HepG2 (cell line): ENCODE measurements around the gene KLF16. TPM values are rescaled to one million over a fixed set of nuclear protein-coding genes. Genes with fewer than 3 reads are reported as not detected.

Experiments used
- ATF2 ChIP-seq: sonication (generic); formaldehyde crosslinking; IDR thresholded peaks from 2 replicates; pipeline ENCODE4 v1.4.0; 2020; ENCODE audit warnings: missing genetic modification reagents
- BCLAF1 ChIP-seq: fragments of 450-650 bp; IDR thresholded peaks from 2 replicates; pipeline ENCODE4 v1.6.1; 2017; ENCODE audit warnings: mild to moderate bottlenecking
- CERS6 ChIP-seq: sonication (generic); formaldehyde crosslinking; IDR thresholded peaks from 2 replicates; pipeline ENCODE4 v1.5.0; 2020; ENCODE audit warnings: missing genetic modification reagents
- MEIS1 ChIP-seq: sonication (generic); formaldehyde crosslinking; IDR thresholded peaks from 2 replicates; pipeline ENCODE4 v1.9.0; 2021; ENCODE audit warnings: mild to moderate bottlenecking, missing genetic modification reagents, moderate library complexity, borderline replicate concordance
- MLLT10 ChIP-seq: sonication (generic); formaldehyde crosslinking; IDR thresholded peaks from 2 replicates; pipeline ENCODE4 v1.4.0; 2020; ENCODE audit warnings: missing genetic modification reagents
- RBM39 ChIP-seq: fragments of 200-400 bp; formaldehyde crosslinking; IDR thresholded peaks from one replicate; pipeline ENCODE4 v1.6.1; 2018; ENCODE audit warnings: antibody characterized with exemption, mild to moderate bottlenecking, low read depth, low read length; ENCODE audit not compliant: poor library complexity, severe bottlenecking
- RFX3 ChIP-seq: IDR thresholded peaks from 2 replicates; pipeline ENCODE4 v1.6.1; 2016; ENCODE audit warnings: missing biosample characterization, missing genetic modification reagents
- SMAD9 ChIP-seq: sonication (generic); formaldehyde crosslinking; IDR thresholded peaks from 2 replicates; pipeline ENCODE4 v1.5.1; 2020; ENCODE audit warnings: mild to moderate bottlenecking, missing genetic modification reagents
- TBP ChIP-seq: sonication (generic); formaldehyde crosslinking; IDR thresholded peaks from 2 replicates; pipeline ENCODE4 v1.5.0; 2020; ENCODE audit warnings: missing genetic modification reagents
- TERF1 ChIP-seq: sonication (generic); formaldehyde crosslinking; IDR thresholded peaks from 2 replicates; pipeline ENCODE4 v1.8.0; 2022; ENCODE audit warnings: mild to moderate bottlenecking, missing genetic modification reagents, moderate library complexity
- ZEB1 ChIP-seq: IDR thresholded peaks from 2 replicates; pipeline ENCODE4 v1.6.1; 2012; ENCODE audit warnings: mild to moderate bottlenecking, low read depth, inconsistent platforms; ENCODE audit not compliant: insufficient replicate concordance
- ZNF138 ChIP-seq: sonication (generic); formaldehyde crosslinking; IDR thresholded peaks from 2 replicates; pipeline ENCODE4 v1.5.0; 2020; ENCODE audit warnings: mild to moderate bottlenecking, low read depth, missing genetic modification reagents
- ZNF407 ChIP-seq: sonication (generic); formaldehyde crosslinking; IDR thresholded peaks from one replicate; pipeline ENCODE4 v1.5.1; 2020; ENCODE audit warnings: mild to moderate bottlenecking, missing genetic modification reagents; ENCODE audit errors: not compliant biosample characterization
- ZNF564 ChIP-seq: sonication (generic); formaldehyde crosslinking; IDR thresholded peaks from 2 replicates; pipeline ENCODE4 v1.8.1; 2023; ENCODE audit warnings: mild to moderate bottlenecking, missing genetic modification reagents
- ZNF768 ChIP-seq: sonication (generic); formaldehyde crosslinking; IDR thresholded peaks from 2 replicates; pipeline ENCODE4 v1.4.0; 2020; ENCODE audit warnings: missing genetic modification reagents
- polyA plus RNA-seq, 8 experiments: library from polyadenylated mRNA; depleted of rRNA in 3 of 8; stranded (reverse) in 7 of 8; unstranded in 1 of 8; fragments of >200 nt; fragmentation: Illumina TruSeq in 4 of 8; extraction: Trizol in 4 of 8; gene quantifications; 2 replicates each; pipeline versions ENCODE4 v1.2.1 to v1.2.3, GENCODE V29; 2011 to 2016; ENCODE audit warnings: low read depth in 4 of 8, missing spikeins in 1 of 8, mixed read lengths in 1 of 8; ENCODE audit not compliant: insufficient read depth in 1 of 8
- total RNA-seq, 5 experiments: library from RNA; depleted of rRNA; stranded (reverse); fragments of >200 nt; fragmentation: Illumina TruSeq; extraction: Trizol; gene quantifications; 2 replicates each; pipeline ENCODE4 v1.2.3, GENCODE V29; 2016; ENCODE audit warnings: low read depth in 1 of 5

KLF16 gene
- total and polyA plus RNA-seq, 2 of the 13 experiments (the other 11 are each of a cell fraction or from before 2014, with no cell fraction given), result 3.5 to 6.7 TPM

DNA sequence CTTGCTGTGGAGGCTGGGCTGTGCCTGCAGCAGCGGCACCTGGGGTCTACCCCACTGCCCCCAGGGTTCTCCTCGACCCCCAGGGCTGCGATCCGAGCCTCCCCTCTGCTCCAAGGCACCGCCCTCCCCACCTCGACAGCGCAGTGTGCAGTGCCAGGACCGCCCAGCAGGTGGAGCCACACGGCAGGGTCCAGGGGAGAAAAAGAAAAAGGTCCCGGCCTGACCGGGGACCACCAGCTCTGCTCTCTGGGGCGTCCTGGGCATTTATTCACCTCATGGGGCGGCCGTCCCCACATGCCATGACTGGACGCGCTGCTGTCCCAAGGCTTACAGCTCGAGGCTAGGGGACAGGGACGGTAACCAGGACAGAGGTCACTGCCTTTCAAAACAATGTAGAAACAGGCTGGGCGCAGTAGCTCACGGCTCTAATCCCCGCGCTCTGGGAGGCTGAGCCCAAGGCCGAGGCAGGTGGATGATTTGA, 25.7 kb downstream of the KLF16 start (continued):
- no peak for TF ChIP-seq ZNF407 (CRISPR knock-in tag)
- peak; percentile 38; the same call in 1 of the 2 replicates for TF ChIP-seq ATF2 (CRISPR knock-in tag)
- TF ChIP-seq ZEB1, result no peak
- TF ChIP-seq RBM39, result peak; percentile 47
- no peak for TF ChIP-seq RFX3 (CRISPR knock-in tag)
- TF ChIP-seq TERF1 (CRISPR knock-in tag), result no peak
- TF ChIP-seq TBP (CRISPR knock-in tag), result no peak
- TF ChIP-seq BCLAF1, result no peak
- no peak for TF ChIP-seq MEIS1 (CRISPR knock-in tag)
- TF ChIP-seq ZNF768 (CRISPR knock-in tag), result 0 out of 2 replicates have a peak, but pooled peaks have one; percentile 43
- no peak for TF ChIP-seq MLLT10 (CRISPR knock-in tag)
- TF ChIP-seq CERS6 (CRISPR knock-in tag), result no peak
- no peak for TF ChIP-seq ZNF138 (CRISPR knock-in tag)
- no peak for TF ChIP-seq ZNF564
- no peak for TF ChIP-seq SMAD9 (CRISPR knock-in tag)
